ENCODE results near the gene PDE6B. TPM values are rescaled to one million over a fixed set of nuclear protein-coding genes. Genes with fewer than 3 reads are reported as not detected.
A peak's percentile ranks its signal among the peaks of the same experiment; 100 is the strongest.

PDE6B gene
- total RNA-seq, 1 donor from 2014 or later: 12.2 TPM

- peak; percentile 69 for TF ChIP-seq CTCF (conservative IDR thresholded peaks at IDR 0.05)
- H3K4me1 Mint-ChIP-seq (ENCODE audit: unreplicated experiment): no peaks in the 10 kb centered on the region
- H3K27ac Mint-ChIP-seq: no peak overlapping the region
- H3K27me3 Mint-ChIP-seq: peaks cover 38% of the 10 kb centered on the region
- no peak overlapping the region for H3K4me3 Mint-ChIP-seq
- H3K36me3 Mint-ChIP-seq: no peaks in the 10 kb centered on the region
- peak; percentile 81 for DNase-seq (ENCODE audit: extremely low spot score, unreplicated experiment)
- no peaks in the 10 kb centered on the region for H3K9me3 Mint-ChIP-seq
Observed at GRCh38 chr4:602559-602942, 22.8 kb upstream of the PDE6B start.

- H3K27me3 Mint-ChIP-seq: peaks cover 27% of the 10 kb centered on the region
- TF ChIP-seq CTCF (conservative IDR thresholded peaks at IDR 0.05): no peak
- no peak overlapping the region for H3K4me3 Mint-ChIP-seq
Observed at GRCh38 chr4:604131-604530, 21.2 kb upstream of the PDE6B start.

GRCh38 chr4:605702-606425 lies 19.5 kb upstream of the PDE6B start:
- Mint-ChIP-seq H3K36me3 (no peaks in the 10 kb centered on the region), H3K9me3 (no peaks in the 10 kb centered on the region), H3K4me3 (no peak overlapping the region), H3K27ac (no peak overlapping the region), H3K4me1 (ENCODE audit: unreplicated experiment) (no peaks in the 10 kb centered on the region), H3K27me3 (peaks cover 32% of the 10 kb centered on the region)
- TF ChIP-seq CTCF (conservative IDR thresholded peaks at IDR 0.05): no peak
- DNase-seq (ENCODE audit: extremely low spot score, unreplicated experiment): no peak

More at GRCh38 chr4:604131-604530, 21.2 kb upstream of the PDE6B start:
- DNase-seq (ENCODE audit: extremely low spot score, unreplicated experiment): no peak
- no peaks in the 10 kb centered on the region for H3K36me3 Mint-ChIP-seq
- no peaks in the 10 kb centered on the region for H3K4me1 Mint-ChIP-seq (ENCODE audit: unreplicated experiment)
- no peak overlapping the region for H3K27ac Mint-ChIP-seq
- no peaks in the 10 kb centered on the region for H3K9me3 Mint-ChIP-seq

GRCh38 chr4:608236-608635 lies 17.1 kb upstream of the PDE6B start:
- Mint-ChIP-seq H3K4me1 (ENCODE audit: unreplicated experiment) (no peaks in the 10 kb centered on the region), H3K4me3 (no peak overlapping the region), H3K9me3 (no peaks in the 10 kb centered on the region), H3K27me3 (peaks cover 29% of the 10 kb centered on the region), H3K27ac (no peak overlapping the region), H3K36me3 (no peaks in the 10 kb centered on the region)
- no peak for DNase-seq (ENCODE audit: extremely low spot score, unreplicated experiment)
- no peak for TF ChIP-seq CTCF (conservative IDR thresholded peaks at IDR 0.05)

GRCh38 chr4:609400-610050 lies 15.8 kb upstream of the PDE6B start:
- H3K27me3 Mint-ChIP-seq: peaks cover 36% of the 10 kb centered on the region
- H3K4me3 Mint-ChIP-seq: no peak overlapping the region
- no peak for TF ChIP-seq CTCF (conservative IDR thresholded peaks at IDR 0.05)
- H3K9me3 Mint-ChIP-seq: no peaks in the 10 kb centered on the region
- no peak overlapping the region for H3K27ac Mint-ChIP-seq
- H3K36me3 Mint-ChIP-seq: no peaks in the 10 kb centered on the region
- no peaks in the 10 kb centered on the region for H3K4me1 Mint-ChIP-seq (ENCODE audit: unreplicated experiment)
- DNase-seq (ENCODE audit: extremely low spot score, unreplicated experiment): no peak

All from type B pancreatic cell (in vitro differentiated cells).